GM06990 (cell line): ENCODE data around the gene PIGQ.

Experiments
- DNase-seq: peaks from one replicate; pipeline ENCODE4 v3.0.0-alpha.2; 2011; ENCODE audit not compliant: insufficient read length; ENCODE audit errors: extremely low read depth
- H3K27me3 ChIP-seq: replicated peaks from 2 replicates; pipeline ENCODE4 v1.6.0; 2011; ENCODE audit warnings: low read length; ENCODE audit not compliant: control insufficient read depth, insufficient read depth
- H3K36me3 ChIP-seq: 2 replicates; pipeline ENCODE4 v1.5.1; 2011; ENCODE audit warnings: low read length; ENCODE audit not compliant: control insufficient read depth, insufficient read depth
- H3K4me3 ChIP-seq: replicated peaks from 2 replicates; pipeline ENCODE4 v1.5.1; 2011; ENCODE audit warnings: low read depth, mild to moderate bottlenecking, control low read depth, low read length
- CTCF ChIP-seq: IDR thresholded peaks from 2 replicates; pipeline ENCODE4 v1.5.1; 2011; ENCODE audit warnings: low read length, control low read depth, mild to moderate bottlenecking, inconsistent platforms; ENCODE audit not compliant: insufficient read depth, poor library complexity, severe bottlenecking

PIGQ gene

GRCh38 chr16:578232-578869 is 8.6 kb downstream of the PIGQ start:
- H3K4me3 ChIP-seq, result no peak overlapping the region
- TF ChIP-seq CTCF, result no peak
- peaks cover 5% of the 10 kb centered on the region for H3K36me3 ChIP-seq
- no peaks in the 10 kb centered on the region for H3K27me3 ChIP-seq
- no peak for DNase-seq

- DNase-seq, result peak; percentile 78
- peak; percentile 97 for TF ChIP-seq CTCF
Observed at GRCh38 chr16:578870-579405, 9.2 kb downstream of the PIGQ start.

GRCh38 chr16:580141-580945 is 10.6 kb downstream of the PIGQ start:
- no peaks in the 10 kb centered on the region for H3K27me3 ChIP-seq
- no peaks in the 10 kb centered on the region; the same call in 1 of the 2 replicates for H3K36me3 ChIP-seq
- DNase-seq, result no peak
- no peak overlapping the region for H3K4me3 ChIP-seq
- no peak for TF ChIP-seq CTCF

More at GRCh38 chr16:578870-579405, 9.2 kb downstream of the PIGQ start:
- no peaks in the 10 kb centered on the region for H3K27me3 ChIP-seq
- H3K4me3 ChIP-seq, result peak overlapping the region; percentile 15; the same call in 1 of the 2 replicates
- H3K36me3 ChIP-seq, result peaks cover 5% of the 10 kb centered on the region

- Histone ChIP-seq H3K4me3 (no peak overlapping the region), H3K27me3 (no peaks in the 10 kb centered on the region), H3K36me3 (no peaks in the 10 kb centered on the region; the same call in 1 of the 2 replicates)
- TF ChIP-seq CTCF, result no peak
- DNase-seq, result no peak
Observed at GRCh38 chr16:580946-581498, 11.3 kb downstream of the PIGQ start.

- TF ChIP-seq CTCF, result no peak
- no peak for DNase-seq
Observed at GRCh38 chr16:582218-582613, 12.4 kb downstream of the PIGQ start.

More at GRCh38 chr16:582218-582613, 12.4 kb downstream of the PIGQ start:
- no peaks in the 10 kb centered on the region for H3K27me3 ChIP-seq
- no peak overlapping the region for H3K4me3 ChIP-seq
- no peaks in the 10 kb centered on the region; the same call in 1 of the 2 replicates for H3K36me3 ChIP-seq
